Measurements from ENCODE around the gene GRAMD1B. TPM values are rescaled to one million over a fixed set of nuclear protein-coding genes. Genes with fewer than 3 reads are reported as not detected.

GRAMD1B gene
- total RNA-seq, 1 donor from 2014 or later = 1.4 TPM

DNA sequence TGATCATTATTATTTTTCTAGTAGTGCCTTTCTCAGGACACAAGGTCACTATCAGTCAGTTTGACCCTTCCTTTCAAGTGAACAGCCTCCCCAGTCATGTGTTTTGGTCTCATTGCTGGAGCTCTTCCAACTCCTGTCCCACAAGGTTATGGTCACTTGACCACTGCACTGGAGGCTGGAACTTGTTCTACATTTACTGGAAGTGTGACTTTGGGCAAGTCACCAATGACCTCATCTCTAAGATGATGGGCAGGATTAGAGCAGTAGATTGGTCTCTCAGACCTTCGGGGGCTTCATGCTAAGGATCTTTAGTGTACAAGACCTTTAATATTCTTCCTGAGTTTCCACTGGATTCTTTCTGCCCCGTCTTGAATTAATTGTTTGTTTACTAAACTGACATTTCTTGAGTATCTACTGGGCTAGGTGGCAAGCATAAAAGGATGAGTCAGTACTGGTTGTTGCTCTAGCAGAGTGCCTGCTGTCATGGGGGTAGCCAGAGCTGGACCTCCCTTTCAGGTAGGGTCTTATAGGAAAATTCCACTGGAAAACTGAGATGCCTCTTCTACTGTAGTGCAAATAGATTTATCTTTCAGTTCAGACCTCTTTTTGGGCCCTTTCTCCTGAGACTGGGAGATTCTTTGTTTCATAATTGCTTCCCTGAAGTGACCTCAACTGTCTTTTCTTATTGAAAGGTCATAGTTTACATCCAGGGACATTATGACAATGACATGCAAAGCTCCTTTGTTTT is 106.8 kb downstream of the GRAMD1B start:
- Histone ChIP-seq H3K27me3 (no peaks in the 10 kb centered on the region), H3K4me3 (no peak overlapping the region), H3K27ac (no peak overlapping the region), H3K4me1 (no peaks in the 10 kb centered on the region), H3K36me3 (no peaks in the 10 kb centered on the region), H3K9me3 (no peaks in the 10 kb centered on the region)
- no peak for DNase-seq (ENCODE audit: low spot score in 2 of 2)
- TF ChIP-seq, protein P1, sequence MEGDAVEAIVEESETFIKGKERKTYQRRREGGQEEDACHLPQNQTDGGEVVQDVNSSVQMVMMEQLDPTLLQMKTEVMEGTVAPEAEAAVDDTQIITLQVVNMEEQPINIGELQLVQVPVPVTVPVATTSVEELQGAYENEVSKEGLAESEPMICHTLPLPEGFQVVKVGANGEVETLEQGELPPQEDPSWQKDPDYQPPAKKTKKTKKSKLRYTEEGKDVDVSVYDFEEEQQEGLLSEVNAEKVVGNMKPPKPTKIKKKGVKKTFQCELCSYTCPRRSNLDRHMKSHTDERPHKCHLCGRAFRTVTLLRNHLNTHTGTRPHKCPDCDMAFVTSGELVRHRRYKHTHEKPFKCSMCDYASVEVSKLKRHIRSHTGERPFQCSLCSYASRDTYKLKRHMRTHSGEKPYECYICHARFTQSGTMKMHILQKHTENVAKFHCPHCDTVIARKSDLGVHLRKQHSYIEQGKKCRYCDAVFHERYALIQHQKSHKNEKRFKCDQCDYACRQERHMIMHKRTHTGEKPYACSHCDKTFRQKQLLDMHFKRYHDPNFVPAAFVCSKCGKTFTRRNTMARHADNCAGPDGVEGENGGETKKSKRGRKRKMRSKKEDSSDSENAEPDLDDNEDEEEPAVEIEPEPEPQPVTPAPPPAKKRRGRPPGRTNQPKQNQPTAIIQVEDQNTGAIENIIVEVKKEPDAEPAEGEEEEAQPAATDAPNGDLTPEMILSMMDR (IDR thresholded peaks at IDR 0.05) = no peak
- intact Hi-C loops (cut with DNase I) = no loop called here

DNA sequence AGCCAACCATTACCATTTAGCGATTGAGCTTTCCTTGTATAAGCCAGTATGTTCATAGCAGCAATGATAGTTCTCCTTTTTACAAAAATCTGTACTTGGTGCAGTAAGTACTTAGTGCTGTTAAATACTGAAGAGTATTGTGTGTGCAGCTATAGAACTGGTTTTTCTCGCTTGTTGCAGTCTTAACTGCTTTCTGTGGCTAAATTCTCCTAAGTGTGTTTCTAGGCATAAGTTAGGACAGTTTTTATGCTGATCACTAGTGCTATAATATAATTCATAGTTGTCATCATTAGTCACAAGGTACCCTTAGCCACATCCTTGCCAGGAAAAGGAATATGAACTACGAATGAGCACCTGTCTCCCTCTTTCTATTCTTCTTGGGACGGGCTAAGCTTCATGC is 107.7 kb downstream of the GRAMD1B start:
- intact Hi-C loops (cut with DNase I) = no loop called here
- Histone ChIP-seq H3K9me3 (no peaks in the 10 kb centered on the region), H3K36me3 (no peaks in the 10 kb centered on the region), H3K27ac (no peak overlapping the region), H3K27me3 (no peaks in the 10 kb centered on the region), H3K4me1 (no peaks in the 10 kb centered on the region), H3K4me3 (no peak overlapping the region)
- TF ChIP-seq, protein P1 (IDR thresholded peaks at IDR 0.05) = no peak
- DNase-seq (ENCODE audit: low spot score in 2 of 2) = no peak

DNA sequence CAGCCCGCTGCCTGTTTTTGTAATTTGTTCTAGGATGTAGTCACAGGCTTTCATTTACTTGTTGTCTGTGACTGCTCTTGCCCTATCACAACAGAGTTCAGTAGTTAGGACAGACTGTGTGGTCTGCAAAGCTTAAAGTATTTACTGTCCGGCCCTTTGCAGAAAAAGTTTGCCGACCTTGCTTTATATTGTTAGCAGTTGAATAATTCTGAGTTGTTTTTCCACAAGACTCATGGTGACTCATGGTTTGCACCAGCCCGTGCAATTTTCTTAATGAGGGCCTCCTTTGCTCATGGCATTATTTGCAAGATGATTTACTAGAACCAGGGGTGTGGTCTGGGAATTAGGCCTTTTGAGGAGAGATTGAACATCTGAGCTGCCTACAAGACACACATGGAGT is 113.7 kb downstream of the GRAMD1B start:
- Histone ChIP-seq H3K4me1 (no peaks in the 10 kb centered on the region), H3K9me3 (no peaks in the 10 kb centered on the region), H3K27ac (no peak overlapping the region), H3K36me3 (no peaks in the 10 kb centered on the region), H3K27me3 (no peaks in the 10 kb centered on the region), H3K4me3 (no peak overlapping the region)
- DNase-seq (ENCODE audit: low spot score in 2 of 2) = no peak
- TF ChIP-seq, protein P1 (IDR thresholded peaks at IDR 0.05) = no peak
- intact Hi-C loops (cut with DNase I) = no loop called here

GRCh38 chr11:123544631-123545375 is 114.7 kb downstream of the GRAMD1B start:
- Histone ChIP-seq H3K36me3 (no peaks in the 10 kb centered on the region), H3K27me3 (no peaks in the 10 kb centered on the region), H3K27ac (no peak overlapping the region), H3K4me1 (no peaks in the 10 kb centered on the region), H3K4me3 (no peak overlapping the region), H3K9me3 (no peaks in the 10 kb centered on the region)
- DNase-seq (ENCODE audit: low spot score in 2 of 2) = no peak
- intact Hi-C loops (cut with DNase I) = no loop called here
- TF ChIP-seq, protein P1 (IDR thresholded peaks at IDR 0.05) = no peak

DNA sequence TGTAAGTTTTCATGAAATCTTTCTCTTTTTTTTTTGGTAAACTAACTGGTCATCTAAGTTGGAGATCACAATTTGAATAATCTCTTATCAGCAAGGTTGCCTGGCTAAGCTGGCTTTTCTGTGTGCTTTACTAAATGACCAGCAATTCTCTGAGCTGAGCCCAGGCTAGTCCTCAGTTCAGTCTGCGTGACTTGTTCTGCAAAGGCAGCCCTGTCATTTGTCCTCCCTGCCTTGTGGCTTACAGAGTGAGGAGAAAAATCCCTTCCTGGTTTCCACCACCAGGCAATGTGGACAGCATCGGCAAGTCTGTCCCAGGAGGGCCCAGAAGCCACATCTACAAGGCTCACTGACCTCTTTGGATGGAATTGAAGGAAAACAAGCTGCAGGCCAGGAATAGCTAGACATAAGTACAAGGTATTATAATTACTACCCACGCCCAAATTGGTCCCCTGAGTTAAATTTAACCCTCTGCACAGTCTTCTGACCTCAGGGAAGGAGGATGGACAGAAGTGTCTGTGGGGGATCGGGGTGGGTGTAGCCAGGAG is 115.7 kb downstream of the GRAMD1B start:
- DNase-seq (ENCODE audit: low spot score in 2 of 2) = no peak
- TF ChIP-seq, protein P1 (IDR thresholded peaks at IDR 0.05) = no peak
- intact Hi-C loops (cut with DNase I) = no loop called here
- H3K36me3 ChIP-seq = no peaks in the 10 kb centered on the region
- H3K4me3 ChIP-seq = no peak overlapping the region
- H3K27me3 ChIP-seq = no peaks in the 10 kb centered on the region
- H3K4me1 ChIP-seq = no peaks in the 10 kb centered on the region
- H3K9me3 ChIP-seq = no peaks in the 10 kb centered on the region
- H3K27ac ChIP-seq = no peak overlapping the region
